Uterus (tissue), 2 donors: ENCODE data around the gene OR5K3.

Experiments
- POLR2A ChIP-seq, 2 donors: fragments of 450-650 bp; IDR thresholded peaks; one replicate each; pipeline ENCODE4 v1.6.1; 2016; ENCODE audit warnings: antibody characterized with exemption in 2 of 2, mild to moderate bottlenecking in 1 of 2, moderate library complexity in 1 of 2
- TF ChIP-seq, protein P1 (sequence below), 4 experiments: fragments of 200-600 bp in 2 of 4; fragments of 450-650 bp in 2 of 4; sonication (generic) in 2 of 4; IDR thresholded peaks; one replicate each; pipeline ENCODE4 v1.5.1; 2016 to 2019; ENCODE audit warnings: antibody characterized with exemption in 4 of 4, mild to moderate bottlenecking in 2 of 4, moderate library complexity in 1 of 4

DNA sequence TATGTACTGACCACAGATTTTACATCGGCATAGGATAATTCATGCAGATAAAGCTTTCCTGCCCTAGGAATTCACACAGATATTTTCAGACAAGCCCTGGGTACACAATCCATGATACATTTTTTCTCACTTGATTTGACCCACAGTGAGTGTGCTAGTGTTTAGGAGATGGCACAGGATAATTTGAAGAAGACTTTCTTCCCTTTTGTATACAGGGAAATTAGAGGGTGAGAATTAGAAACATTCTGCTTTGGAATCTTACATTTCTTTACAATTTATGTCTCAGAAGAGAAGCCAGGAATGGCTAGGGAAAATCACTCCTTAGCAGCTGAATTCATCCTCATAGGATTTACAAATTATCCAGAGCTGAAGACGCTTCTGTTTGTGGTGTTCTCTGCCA is 36.9 kb upstream of the OR5K3 start, which contains the start of gene OR5K4:
- TF ChIP-seq POLR2A (IDR thresholded peaks at IDR 0.05) = no peak
- TF ChIP-seq, protein P1, sequence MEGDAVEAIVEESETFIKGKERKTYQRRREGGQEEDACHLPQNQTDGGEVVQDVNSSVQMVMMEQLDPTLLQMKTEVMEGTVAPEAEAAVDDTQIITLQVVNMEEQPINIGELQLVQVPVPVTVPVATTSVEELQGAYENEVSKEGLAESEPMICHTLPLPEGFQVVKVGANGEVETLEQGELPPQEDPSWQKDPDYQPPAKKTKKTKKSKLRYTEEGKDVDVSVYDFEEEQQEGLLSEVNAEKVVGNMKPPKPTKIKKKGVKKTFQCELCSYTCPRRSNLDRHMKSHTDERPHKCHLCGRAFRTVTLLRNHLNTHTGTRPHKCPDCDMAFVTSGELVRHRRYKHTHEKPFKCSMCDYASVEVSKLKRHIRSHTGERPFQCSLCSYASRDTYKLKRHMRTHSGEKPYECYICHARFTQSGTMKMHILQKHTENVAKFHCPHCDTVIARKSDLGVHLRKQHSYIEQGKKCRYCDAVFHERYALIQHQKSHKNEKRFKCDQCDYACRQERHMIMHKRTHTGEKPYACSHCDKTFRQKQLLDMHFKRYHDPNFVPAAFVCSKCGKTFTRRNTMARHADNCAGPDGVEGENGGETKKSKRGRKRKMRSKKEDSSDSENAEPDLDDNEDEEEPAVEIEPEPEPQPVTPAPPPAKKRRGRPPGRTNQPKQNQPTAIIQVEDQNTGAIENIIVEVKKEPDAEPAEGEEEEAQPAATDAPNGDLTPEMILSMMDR (IDR thresholded peaks at IDR 0.05) = no peak
